Body of pancreas (tissue), 4 donors: Measurements from ENCODE around the gene ACADVL. TPM values are rescaled to one million over a fixed set of nuclear protein-coding genes. Genes with fewer than 3 reads are reported as not detected.

Source experiments
- ATAC-seq: fragments of 150-250 bp; one replicate; pipeline ENCODE4 v1.9.1; 2016
- DNase-seq, 4 donors: peaks; one replicate each; pipeline ENCODE4 v3.0.0-alpha.2; 2019
- H3K27ac ChIP-seq, 4 donors: fragments of 200-600 bp; sonication (generic); 1 replicate in 3 of 4; 2 replicates in 1 of 4; pipeline versions ENCODE4 v1.5.1 to v1.6.1; 2016 to 2019; ENCODE audit warnings: mild to moderate bottlenecking in 1 of 4, mixed read lengths in 1 of 4, moderate library complexity in 1 of 4
- H3K27me3 ChIP-seq, 2 donors: fragments of 200-600 bp; sonication (generic); one replicate each; pipeline ENCODE4 v1.6.0; 2016; ENCODE audit warnings: mild to moderate bottlenecking in 1 of 2
- H3K36me3 ChIP-seq, 2 donors: fragments of 200-600 bp; sonication (generic); replicated peaks in 1 of 2; 2 replicates each; pipeline ENCODE4 v1.5.1; 2016; ENCODE audit warnings: low read depth in 2 of 2; ENCODE audit not compliant: insufficient read depth in 1 of 2
- H3K4me1 ChIP-seq: fragments of 200-600 bp; sonication (generic); one replicate; pipeline ENCODE4 v1.6.0; 2016
- H3K4me3 ChIP-seq, 2 donors: fragments of 200-600 bp; sonication (generic); 1 replicate in 1 of 2; 2 replicates in 1 of 2; pipeline ENCODE4 v1.5.1; 2016 to 2019
- H3K9me3 ChIP-seq, 3 donors: fragments of 200-600 bp; sonication (generic); 1 replicate in 2 of 3; 2 replicates in 1 of 3; pipeline ENCODE4 v1.5.1; 2016
- CTCF ChIP-seq, 7 experiments: fragments of 450-650 bp in 4 of 7; fragments of 200-600 bp in 3 of 7; sonication (generic) in 3 of 7; IDR thresholded peaks; one replicate each; pipeline ENCODE4 v1.5.1; 2016 to 2019; ENCODE audit warnings: antibody characterized with exemption in 7 of 7
- POLR2A ChIP-seq, 3 donors: fragments of 450-650 bp; IDR thresholded peaks; one replicate each; pipeline ENCODE4 v1.6.1; 2016; ENCODE audit warnings: antibody characterized with exemption in 3 of 3, mild to moderate bottlenecking in 2 of 3
- WGBS, 2 donors: methylation state at CpG; one replicate each; pipeline ENCODE4 v1.1.5; 2017; 5-methylcytosine and 5-hydroxymethylcytosine counted together
- intact Hi-C: fragments of 100-400 bp; cut with DNase I; formaldehyde crosslinking; loops from one replicate; pipeline ENCODE4 v1.15.1; 2023
- total RNA-seq, 2 donors: library from RNA; depleted of rRNA; stranded (reverse); fragments of >200 nt; gene quantifications; one replicate each; pipeline ENCODE4 v1.1.0, GENCODE V29; 2016

The ACADVL gene
- total RNA-seq, 2 donors from 2014 or later, result 887 to 1,901 TPM

- TF ChIP-seq CTCF (IDR thresholded peaks at IDR 0.05) (no peak), POLR2A (IDR thresholded peaks at IDR 0.05) (no peak)
- ATAC-seq, result no peak
- no peak overlapping the region for H3K27ac ChIP-seq
- no peaks in the 10 kb centered on the region for H3K9me3 ChIP-seq
- WGBS, 2 donors, result 92 to 95% methylated on average over 16 to 19 of the region's 19 CpGs
- no peak overlapping the region for H3K4me3 ChIP-seq
- intact Hi-C loops, result no loop called here
- no peak for DNase-seq
- no peaks in the 10 kb centered on the region for H3K27me3 ChIP-seq
- H3K36me3 ChIP-seq, result peaks cover 0 to 10% of the 10 kb centered on the region in 2 donors
- peaks cover 25% of the 10 kb centered on the region for H3K4me1 ChIP-seq
Observed at GRCh38 chr17:7229504-7229903, 9.8 kb downstream of the ACADVL start.

- H3K36me3 ChIP-seq, result peaks cover 0 to 10% of the 10 kb centered on the region in 2 donors
Observed at GRCh38 chr17:7232114-7232513, 12.4 kb downstream of the ACADVL start.

GRCh38 chr17:7233701-7234082, 14.0 kb downstream of the ACADVL start:
- Histone ChIP-seq H3K9me3 (no peaks in the 10 kb centered on the region), H3K4me1 (peaks cover 54% of the 10 kb centered on the region), H3K4me3 (peak overlapping the region; percentile 39 to 81), H3K27me3 (no peaks in the 10 kb centered on the region), H3K36me3 (peaks cover 0 to 7% of the 10 kb centered on the region in 2 donors), H3K27ac (peak overlapping the region; percentile 57 to 85 (median 72))
- intact Hi-C loops, result no loop called here
- peak; percentile 2 for ATAC-seq
- no peak for DNase-seq
- TF ChIP-seq CTCF (IDR thresholded peaks at IDR 0.05) (no peak), POLR2A (IDR thresholded peaks at IDR 0.05) (no peak)
- 1 to 2% methylated on average over 7 to 9 of the region's 9 CpGs for WGBS, 2 donors

More at GRCh38 chr17:7232114-7232513, 12.4 kb downstream of the ACADVL start:
- H3K9me3 ChIP-seq, result no peaks in the 10 kb centered on the region
- DNase-seq, result no peak
- ATAC-seq, result no peak
- no peak for TF ChIP-seq CTCF (IDR thresholded peaks at IDR 0.05)
- no peak for TF ChIP-seq POLR2A (IDR thresholded peaks at IDR 0.05)
- 77 to 85% methylated on average over 5 of the region's 5 CpGs for WGBS, 2 donors
- intact Hi-C loops, result no loop called here
- peaks cover 48% of the 10 kb centered on the region for H3K4me1 ChIP-seq
- H3K27me3 ChIP-seq, result no peaks in the 10 kb centered on the region
- no peak overlapping the region for H3K4me3 ChIP-seq
- no peak overlapping the region for H3K27ac ChIP-seq

- Histone ChIP-seq H3K27me3 (no peaks in the 10 kb centered on the region), H3K27ac (peak within 1 kb of the TSS; percentile 57 to 85 (median 72)), H3K36me3 (peaks cover 0 to 5% of the 10 kb centered on the region in 2 donors), H3K4me3 (peak within 1 kb of the TSS; percentile 39 to 81), H3K9me3 (no peaks in the 10 kb centered on the region), H3K4me1 (peaks cover 54% of the 10 kb centered on the region)
- peak in 2 of 3 donors; percentile 69 to 73 for TF ChIP-seq POLR2A (IDR thresholded peaks at IDR 0.05)
- TF ChIP-seq CTCF (IDR thresholded peaks at IDR 0.05), result peak in 2 of 7 experiments; percentile 11 to 33
- DNase-seq (peak; percentile 95 to 97 (median 96)), ATAC-seq (peak; percentile 67)
- intact Hi-C loops, result no loop called here
- 0% methylated on average over 34 to 71 of the region's 72 CpGs for WGBS, 2 donors
Observed at GRCh38 chr17:7234083-7234951, 14.6 kb downstream of the ACADVL start, which contains the start of gene DVL2. DVL2 (minus strand) TSS chr17:7234517; CDS start chr17:7234262, 255 bp downstream.
